SK-N-MC (cell line): ENCODE results near the gene COL20A1.

Source experiments
- DNase-seq: peaks from one replicate; pipeline ENCODE4 v3.0.0-alpha.2; 2011; ENCODE audit warnings: low read depth, low spot score
- H3K27ac ChIP-seq: fragments of 200-600 bp; sonication (generic); 2 replicates; pipeline ENCODE4 v1.5.1; 2016; ENCODE audit warnings: mixed run types
- H3K36me3 ChIP-seq: fragments of 200-600 bp; sonication (generic); 2 replicates; pipeline ENCODE4 v1.6.1; 2017; ENCODE audit warnings: antibody characterized with exemption, low read length, mixed read lengths; ENCODE audit not compliant: insufficient read depth
- H3K4me3 ChIP-seq: fragments of 200-600 bp; sonication (generic); 2 replicates; pipeline ENCODE4 v1.5.1; 2016
- H3K9ac ChIP-seq: fragments of 200-600 bp; sonication (generic); 2 replicates; pipeline ENCODE4 v1.8.0; 2017; ENCODE audit warnings: mixed run types, mixed read lengths; ENCODE audit not compliant: insufficient read length
- H3K9me3 ChIP-seq: fragments of 200-600 bp; sonication (generic); 2 replicates; pipeline ENCODE4 v1.6.1; 2017; ENCODE audit warnings: low read depth, mild to moderate bottlenecking, antibody characterized with exemption, low read length, moderate library complexity, mixed read lengths
- EZH2 ChIP-seq: fragments of 200-600 bp; sonication (generic); IDR thresholded peaks from one replicate; pipeline ENCODE4 v1.6.1; 2017; ENCODE audit warnings: antibody characterized with exemption
- FOXP2 ChIP-seq: optimal IDR thresholded peaks from 2 replicates; pipeline ENCODE3; 2011; ENCODE audit warnings: mild to moderate bottlenecking, moderate library complexity; ENCODE audit not compliant: insufficient read depth; ENCODE audit errors: extremely low read length, control extremely low read depth
- POLR2AphosphoS5 ChIP-seq: IDR thresholded peaks from 2 replicates; pipeline ENCODE4 v1.6.1; 2012; ENCODE audit warnings: mild to moderate bottlenecking, low read depth, low read length, borderline replicate concordance

COL20A1 gene

GRCh38 chr20:63265891-63266515 lies 27.0 kb upstream of the COL20A1 start:
- TF ChIP-seq POLR2AphosphoS5, result no peak
- no peak for TF ChIP-seq EZH2
- TF ChIP-seq FOXP2, result no peak
- Histone ChIP-seq H3K9me3 (no peaks in the 10 kb centered on the region), H3K27ac (no peak overlapping the region)

GRCh38 chr20:63267691-63268090 lies 25.3 kb upstream of the COL20A1 start:
- no peak for TF ChIP-seq POLR2AphosphoS5
- TF ChIP-seq FOXP2, result no peak
- TF ChIP-seq EZH2, result no peak
- Histone ChIP-seq H3K36me3 (no peaks in the 10 kb centered on the region), H3K27ac (no peak overlapping the region), H3K9ac (no peak overlapping the region), H3K4me3 (no peak overlapping the region), H3K9me3 (no peaks in the 10 kb centered on the region)
- DNase-seq, result no peak

More at GRCh38 chr20:63265891-63266515, 27.0 kb upstream of the COL20A1 start:
- Histone ChIP-seq H3K9ac (no peak overlapping the region), H3K4me3 (no peak overlapping the region), H3K36me3 (no peaks in the 10 kb centered on the region)
- DNase-seq, result no peak

GRCh38 chr20:63268256-63268655 lies 24.7 kb upstream of the COL20A1 start:
- H3K27ac ChIP-seq, result no peak overlapping the region
- H3K4me3 ChIP-seq, result no peak overlapping the region
- no peaks in the 10 kb centered on the region for H3K9me3 ChIP-seq
- no peaks in the 10 kb centered on the region for H3K36me3 ChIP-seq
- no peak for DNase-seq
- TF ChIP-seq FOXP2 (no peak), POLR2AphosphoS5 (no peak), EZH2 (no peak)
- no peak overlapping the region for H3K9ac ChIP-seq

- Histone ChIP-seq H3K9ac (no peak overlapping the region), H3K36me3 (no peaks in the 10 kb centered on the region), H3K4me3 (no peak overlapping the region), H3K9me3 (no peaks in the 10 kb centered on the region), H3K27ac (no peak overlapping the region)
- no peak for TF ChIP-seq EZH2
- no peak for DNase-seq
Measured at GRCh38 chr20:63268671-63269439, 24.1 kb upstream of the COL20A1 start.

GRCh38 chr20:63269724-63270123 lies 23.3 kb upstream of the COL20A1 start:
- Histone ChIP-seq H3K4me3 (no peak overlapping the region), H3K27ac (no peak overlapping the region), H3K9me3 (no peaks in the 10 kb centered on the region), H3K9ac (no peak overlapping the region), H3K36me3 (no peaks in the 10 kb centered on the region)
- DNase-seq, result no peak
- TF ChIP-seq POLR2AphosphoS5, result no peak
- no peak for TF ChIP-seq EZH2
- no peak for TF ChIP-seq FOXP2

- no peak overlapping the region for H3K4me3 ChIP-seq
- no peak for DNase-seq
- H3K27ac ChIP-seq, result no peak overlapping the region
- H3K9me3 ChIP-seq, result no peaks in the 10 kb centered on the region
- H3K9ac ChIP-seq, result no peak overlapping the region
- H3K36me3 ChIP-seq, result no peaks in the 10 kb centered on the region
- TF ChIP-seq EZH2, result no peak
Measured at GRCh38 chr20:63270606-63271325, 22.2 kb upstream of the COL20A1 start.

GRCh38 chr20:63272105-63273058 lies 20.6 kb upstream of the COL20A1 start, which contains the start of gene ARFGAP1:
Gene ARFGAP1, plus strand, starts transcription at chr20:63272813. Its CDS starts 2,768 bp downstream, at chr20:63275581.
- H3K4me3 ChIP-seq, result peak within 1 kb of the TSS; percentile 92
- no peaks in the 10 kb centered on the region for H3K9me3 ChIP-seq
- DNase-seq, result no peak
- no peak within 1 kb of the TSS for H3K27ac ChIP-seq
- H3K36me3 ChIP-seq, result no peaks in the 10 kb centered on the region; the same call in 1 of the 2 replicates
- TF ChIP-seq EZH2, result no peak
- peak; percentile 87 for TF ChIP-seq POLR2AphosphoS5
- TF ChIP-seq FOXP2, result peak; percentile 17
- peak within 1 kb of the TSS; percentile 93 for H3K9ac ChIP-seq

- H3K27ac ChIP-seq, result no peak overlapping the region
Measured at GRCh38 chr20:63273059-63273579, 19.9 kb upstream of the COL20A1 start.

More at GRCh38 chr20:63273059-63273579, 19.9 kb upstream of the COL20A1 start:
- Histone ChIP-seq H3K9ac (peak overlapping the region; percentile 93), H3K9me3 (no peaks in the 10 kb centered on the region), H3K4me3 (peak overlapping the region; percentile 92), H3K36me3 (no peaks in the 10 kb centered on the region; the same call in 1 of the 2 replicates)
- TF ChIP-seq FOXP2 (no peak), POLR2AphosphoS5 (no peak), EZH2 (no peak)
- DNase-seq, result no peak
